ENCODE measurements around the gene ACADVL. TPM values are rescaled to one million over a fixed set of nuclear protein-coding genes. Genes with fewer than 3 reads are reported as not detected.
A peak's percentile ranks its signal among the peaks of the same experiment; 100 is the strongest.

ACADVL gene
- total RNA-seq, 1 donor from 2014 or later, result 119 TPM

- H3K27me3 ChIP-seq (ENCODE audit: control insufficient read depth in 3 of 3, insufficient read depth in 3 of 3, low read length in 3 of 3), result peaks cover 25 to 39% (median 37%) of the 10 kb centered on the region in 3 donors
- peaks cover 32 to 41% (median 38%) of the 10 kb centered on the region in 3 donors for H3K36me3 ChIP-seq (ENCODE audit: control insufficient read depth in 3 of 3, insufficient read depth in 3 of 3, low read length in 3 of 3)
- H3K9me3 ChIP-seq (ENCODE audit: control insufficient read depth in 3 of 3, low read length in 3 of 3), result no peaks in the 10 kb centered on the region
- no peak overlapping the region for H3K27ac ChIP-seq (ENCODE audit: low read depth, low read length)
- H3K9ac ChIP-seq (ENCODE audit: low read depth in 1 of 3, low read length in 3 of 3), result no peak overlapping the region
- peaks cover 13 to 26% (median 20%) of the 10 kb centered on the region in 3 donors for H3K4me1 ChIP-seq (ENCODE audit: control insufficient read depth in 3 of 3, insufficient read depth in 3 of 3, low read length in 3 of 3)
- H3K4me3 ChIP-seq (ENCODE audit: low read length in 3 of 3), result no peak overlapping the region
Observed at GRCh38 chr17:7259555-7259889, 39.8 kb downstream of the ACADVL start.

GRCh38 chr17:7260151-7260550, 40.4 kb downstream of the ACADVL start:
- Histone ChIP-seq H3K27ac (ENCODE audit: low read depth, low read length) (no peak overlapping the region), H3K4me3 (ENCODE audit: low read length in 3 of 3) (no peak overlapping the region), H3K27me3 (ENCODE audit: control insufficient read depth in 3 of 3, insufficient read depth in 3 of 3, low read length in 3 of 3) (peaks cover 25 to 40% (median 37%) of the 10 kb centered on the region in 3 donors), H3K9ac (ENCODE audit: low read depth in 1 of 3, low read length in 3 of 3) (peak overlapping the region in 1 of 3 donors; percentile 71), H3K4me1 (ENCODE audit: control insufficient read depth in 3 of 3, insufficient read depth in 3 of 3, low read length in 3 of 3) (peaks cover 13 to 26% (median 20%) of the 10 kb centered on the region in 3 donors), H3K9me3 (ENCODE audit: control insufficient read depth in 3 of 3, low read length in 3 of 3) (no peaks in the 10 kb centered on the region), H3K36me3 (ENCODE audit: control insufficient read depth in 3 of 3, insufficient read depth in 3 of 3, low read length in 3 of 3) (peaks cover 26 to 34% (median 32%) of the 10 kb centered on the region in 3 donors)

GRCh38 chr17:7260651-7261378, 41.1 kb downstream of the ACADVL start:
- Histone ChIP-seq H3K4me3 (ENCODE audit: low read length in 3 of 3) (peak overlapping the region; percentile 36 to 56 (median 54)), H3K36me3 (ENCODE audit: control insufficient read depth in 3 of 3, insufficient read depth in 3 of 3, low read length in 3 of 3) (peaks cover 26 to 34% (median 29%) of the 10 kb centered on the region in 3 donors), H3K9ac (ENCODE audit: low read depth in 1 of 3, low read length in 3 of 3) (peak overlapping the region; percentile 57 to 71 (median 59)), H3K27me3 (ENCODE audit: control insufficient read depth in 3 of 3, insufficient read depth in 3 of 3, low read length in 3 of 3) (peaks cover 25 to 40% (median 37%) of the 10 kb centered on the region in 3 donors), H3K4me1 (ENCODE audit: control insufficient read depth in 3 of 3, insufficient read depth in 3 of 3, low read length in 3 of 3) (peaks cover 13 to 26% (median 20%) of the 10 kb centered on the region in 3 donors), H3K27ac (ENCODE audit: low read depth, low read length) (no peak overlapping the region), H3K9me3 (ENCODE audit: control insufficient read depth in 3 of 3, low read length in 3 of 3) (no peaks in the 10 kb centered on the region)

GRCh38 chr17:7261379-7262191, 41.8 kb downstream of the ACADVL start:
- Histone ChIP-seq H3K4me3 (ENCODE audit: low read length in 3 of 3) (peak overlapping the region; percentile 36 to 56 (median 54)), H3K4me1 (ENCODE audit: control insufficient read depth in 3 of 3, insufficient read depth in 3 of 3, low read length in 3 of 3) (peaks cover 13 to 26% (median 20%) of the 10 kb centered on the region in 3 donors), H3K9ac (ENCODE audit: low read depth in 1 of 3, low read length in 3 of 3) (peak overlapping the region; percentile 43 to 71 (median 59)), H3K36me3 (ENCODE audit: control insufficient read depth in 3 of 3, insufficient read depth in 3 of 3, low read length in 3 of 3) (peaks cover 22 to 27% (median 25%) of the 10 kb centered on the region in 3 donors), H3K27ac (ENCODE audit: low read depth, low read length) (no peak overlapping the region), H3K27me3 (ENCODE audit: control insufficient read depth in 3 of 3, insufficient read depth in 3 of 3, low read length in 3 of 3) (peaks cover 25 to 40% (median 37%) of the 10 kb centered on the region in 3 donors), H3K9me3 (ENCODE audit: control insufficient read depth in 3 of 3, low read length in 3 of 3) (no peaks in the 10 kb centered on the region)

GRCh38 chr17:7262192-7262934, 42.6 kb downstream of the ACADVL start, which contains the start of gene CLDN7:
Gene CLDN7 (minus strand): TSS chr17:7262478. CDS start chr17:7262043, 435 bp downstream.
- peak within 1 kb of the TSS in 2 of 3 donors; percentile 59 to 71 for H3K9ac ChIP-seq (ENCODE audit: low read depth in 1 of 3, low read length in 3 of 3)
- no peak within 1 kb of the TSS for H3K27ac ChIP-seq (ENCODE audit: low read depth, low read length)
- peaks cover 13 to 26% (median 20%) of the 10 kb centered on the region in 3 donors for H3K4me1 ChIP-seq (ENCODE audit: control insufficient read depth in 3 of 3, insufficient read depth in 3 of 3, low read length in 3 of 3)
- peaks cover 15 to 21% (median 17%) of the 10 kb centered on the region in 3 donors for H3K36me3 ChIP-seq (ENCODE audit: control insufficient read depth in 3 of 3, insufficient read depth in 3 of 3, low read length in 3 of 3)
- no peaks in the 10 kb centered on the region for H3K9me3 ChIP-seq (ENCODE audit: control insufficient read depth in 3 of 3, low read length in 3 of 3)
- H3K4me3 ChIP-seq (ENCODE audit: low read length in 3 of 3), result peak within 1 kb of the TSS; percentile 36 to 56 (median 45)
- peaks cover 25 to 40% (median 37%) of the 10 kb centered on the region in 3 donors for H3K27me3 ChIP-seq (ENCODE audit: control insufficient read depth in 3 of 3, insufficient read depth in 3 of 3, low read length in 3 of 3)

- no peaks in the 10 kb centered on the region for H3K9me3 ChIP-seq (ENCODE audit: control insufficient read depth in 3 of 3, low read length in 3 of 3)
- H3K36me3 ChIP-seq (ENCODE audit: control insufficient read depth in 3 of 3, insufficient read depth in 3 of 3, low read length in 3 of 3), result peaks cover 13 to 15% (median 14%) of the 10 kb centered on the region in 3 donors
- H3K9ac ChIP-seq (ENCODE audit: low read depth in 1 of 3, low read length in 3 of 3), result no peak overlapping the region
- peak overlapping the region in 2 of 3 donors; percentile 45 to 54 for H3K4me3 ChIP-seq (ENCODE audit: low read length in 3 of 3)
- H3K27ac ChIP-seq (ENCODE audit: low read depth, low read length), result no peak overlapping the region
- H3K27me3 ChIP-seq (ENCODE audit: control insufficient read depth in 3 of 3, insufficient read depth in 3 of 3, low read length in 3 of 3), result peaks cover 25 to 40% (median 37%) of the 10 kb centered on the region in 3 donors
- peaks cover 13 to 26% (median 20%) of the 10 kb centered on the region in 3 donors for H3K4me1 ChIP-seq (ENCODE audit: control insufficient read depth in 3 of 3, insufficient read depth in 3 of 3, low read length in 3 of 3)
Observed at GRCh38 chr17:7262935-7263800, 43.4 kb downstream of the ACADVL start.

GRCh38 chr17:7263801-7264078, 44.0 kb downstream of the ACADVL start:
- H3K9me3 ChIP-seq (ENCODE audit: control insufficient read depth in 3 of 3, low read length in 3 of 3), result no peaks in the 10 kb centered on the region
- H3K4me1 ChIP-seq (ENCODE audit: control insufficient read depth in 3 of 3, insufficient read depth in 3 of 3, low read length in 3 of 3), result peaks cover 13 to 26% (median 20%) of the 10 kb centered on the region in 3 donors
- no peak overlapping the region for H3K27ac ChIP-seq (ENCODE audit: low read depth, low read length)
- peaks cover 8 to 10% (median 9%) of the 10 kb centered on the region in 3 donors for H3K36me3 ChIP-seq (ENCODE audit: control insufficient read depth in 3 of 3, insufficient read depth in 3 of 3, low read length in 3 of 3)
- no peak overlapping the region for H3K4me3 ChIP-seq (ENCODE audit: low read length in 3 of 3)
- H3K27me3 ChIP-seq (ENCODE audit: control insufficient read depth in 3 of 3, insufficient read depth in 3 of 3, low read length in 3 of 3), result peaks cover 25 to 40% (median 37%) of the 10 kb centered on the region in 3 donors
- no peak overlapping the region for H3K9ac ChIP-seq (ENCODE audit: low read depth in 1 of 3, low read length in 3 of 3)

GRCh38 chr17:7266784-7267183, 47.0 kb downstream of the ACADVL start:
- Histone ChIP-seq H3K36me3 (ENCODE audit: control insufficient read depth in 3 of 3, insufficient read depth in 3 of 3, low read length in 3 of 3) (no peaks in the 10 kb centered on the region), H3K27me3 (ENCODE audit: control insufficient read depth in 3 of 3, insufficient read depth in 3 of 3, low read length in 3 of 3) (peaks cover 15 to 24% (median 20%) of the 10 kb centered on the region in 3 donors), H3K9ac (ENCODE audit: low read depth in 1 of 3, low read length in 3 of 3) (no peak overlapping the region), H3K4me3 (ENCODE audit: low read length in 3 of 3) (no peak overlapping the region), H3K27ac (ENCODE audit: low read depth, low read length) (no peak overlapping the region), H3K4me1 (ENCODE audit: control insufficient read depth in 3 of 3, insufficient read depth in 3 of 3, low read length in 3 of 3) (peaks cover 8 to 16% (median 10%) of the 10 kb centered on the region in 3 donors), H3K9me3 (ENCODE audit: control insufficient read depth in 3 of 3, low read length in 3 of 3) (no peaks in the 10 kb centered on the region)
